Pancreas (tissue), 10 donors: ENCODE measurements around the gene MCRS1. TPM values are rescaled to one million over a fixed set of nuclear protein-coding genes. Genes with fewer than 3 reads are reported as not detected.

Source experiments
- ATAC-seq, 4 donors: fragments of 200-7000 bp; cut with Tn5 transposase; one replicate each; pipeline versions ENCODE4 v1.8.0 to v1.9.1; 2020; ENCODE audit warnings: mild to moderate bottlenecking in 4 of 4, moderate library complexity in 4 of 4
- DNase-seq, 6 donors: peaks; one replicate each; pipeline ENCODE4 v3.0.0-alpha.2; 2020
- FAIRE-seq: peaks from 2 replicates; lab custom pipeline; 2012; peaks lifted over from hg19 to GRCh38; lab: Jason Lieb, UNC
- H3K27ac ChIP-seq, 4 donors: fragments of 200-600 bp; sonication (generic); 1 replicate in 3 of 4; 2 replicates in 1 of 4; pipeline versions ENCODE4 v1.5.0 to v1.8.0; 2020
- H3K27me3 ChIP-seq, 4 donors: fragments of 200-600 bp; one replicate each; pipeline ENCODE4 v1.8.0; 2021
- H3K36me3 ChIP-seq, 3 donors: fragments of 200-600 bp; sonication (generic) in 1 of 3; one replicate each; pipeline versions ENCODE4 v1.5.0 to v1.8.0; 2020 to 2021
- H3K4me1 ChIP-seq, 3 donors: fragments of 200-600 bp; one replicate each; pipeline ENCODE4 v1.8.0; 2021
- H3K4me3 ChIP-seq, 4 donors: fragments of 200-600 bp; sonication (generic) in 2 of 4; one replicate each; pipeline versions ENCODE4 v1.5.0 to v1.8.0; 2020 to 2021
- H3K9me3 ChIP-seq, 4 donors: fragments of 200-600 bp; one replicate each; pipeline ENCODE4 v1.8.0; 2021
- CTCF ChIP-seq, 4 donors: fragments of 200-600 bp; sonication (generic) in 3 of 4; IDR thresholded peaks; one replicate each; pipeline versions ENCODE4 v1.5.0 to v1.8.0; 2021; ENCODE audit warnings: antibody characterized with exemption in 4 of 4
- WGBS, 2 donors: extraction: QIAGEN DNeasy Blood & Tissue Kit; methylation state at CpG; one replicate each; pipeline ENCODE4 v1.1.7; 2013; 5-methylcytosine and 5-hydroxymethylcytosine counted together
- intact Hi-C, 3 donors: fragments of 100-400 bp; cut with DNase I; formaldehyde crosslinking; loops; one replicate each; pipeline versions ENCODE4 v1.11.1 to v1.14.2; 2022
- polyA plus RNA-seq, 2 donors: library from polyadenylated mRNA; stranded (reverse); fragments of 200-250 nt; gene quantifications; one replicate each; pipeline ENCODE4 v1.2.3, GENCODE V29; 2013
- total RNA-seq, 6 donors: library from RNA; stranded (reverse); fragmentation: NEBNext Ultra II Directional in 4 of 6; extraction: Animal tissue kit (Norgen Biotek cat#: 25700) in 4 of 6; gene quantifications; one replicate each; pipeline versions ENCODE4 v1.2.1 to v1.2.4, GENCODE V29; 2021 to 2023
- donor health status: healthy with polysubstance abuse.
- donor health status: DM: no; HTN: no; CAD: no; lungs with moderate emphysema.
- donor health status: DM: no; HTN: no; CAD: no.
- donor health status: control.
- donor health status: control.
- donor health status: Bipolar disorder and iron deficiency.
- donor health status: DM: yes; HTN: yes; CAD: no.
- donor health status: DM: no; HTN: no; CAD: no.
- donor health status: DM: no; HTN: no; CAD: no.
- donor health status: DM: yes; HTN: yes; CAD: no.

The MCRS1 gene
- total and polyA plus RNA-seq, 8 donors: 19.3 to 71.0 (median 25.9) TPM

GRCh38 chr12:49599961-49600360 lies 32.0 kb upstream of the MCRS1 start:
- no peaks in the 10 kb centered on the region for H3K27me3 ChIP-seq
- WGBS, 2 donors: 90 to 91% methylated on average over 8 of the region's 8 CpGs
- H3K4me1 ChIP-seq: no peaks in the 10 kb centered on the region
- intact Hi-C loops: no loop called here
- TF ChIP-seq CTCF (IDR thresholded peaks at IDR 0.05): no peak
- ATAC-seq (no peak), DNase-seq (no peak), FAIRE-seq (no peak)
- no peak overlapping the region for H3K27ac ChIP-seq
- H3K36me3 ChIP-seq: no peaks in the 10 kb centered on the region
- H3K9me3 ChIP-seq: no peaks in the 10 kb centered on the region
- no peak overlapping the region for H3K4me3 ChIP-seq

GRCh38 chr12:49598527-49598926 lies 30.6 kb upstream of the MCRS1 start:
- whole genome bisulfite sequencing, 2 donors: 74 to 84% methylated on average over 10 of the region's 10 CpGs

GRCh38 chr12:49588721-49589516 lies 21.0 kb upstream of the MCRS1 start:
- H3K4me3 ChIP-seq: no peak overlapping the region
- DNase-seq: no peak
- TF ChIP-seq CTCF (IDR thresholded peaks at IDR 0.05): no peak
- peak in 1 of 4 donors; percentile 17 for ATAC-seq
- no peak overlapping the region for H3K27ac ChIP-seq
- no peaks in the 10 kb centered on the region for H3K9me3 ChIP-seq
- H3K36me3 ChIP-seq: no peaks in the 10 kb centered on the region
- no peaks in the 10 kb centered on the region for H3K27me3 ChIP-seq
- H3K4me1 ChIP-seq: no peaks in the 10 kb centered on the region
- 71 to 79% methylated on average over 4 of the region's 4 CpGs for WGBS, 2 donors
- no peak for FAIRE-seq
- intact Hi-C loops: no loop called here

More at GRCh38 chr12:49598527-49598926, 30.6 kb upstream of the MCRS1 start:
- intact Hi-C loops: no loop called here
- Histone ChIP-seq H3K36me3 (no peaks in the 10 kb centered on the region), H3K27ac (no peak overlapping the region), H3K27me3 (no peaks in the 10 kb centered on the region), H3K4me1 (no peaks in the 10 kb centered on the region), H3K9me3 (no peaks in the 10 kb centered on the region), H3K4me3 (no peak overlapping the region)
- FAIRE-seq: no peak
- no peak for DNase-seq
- TF ChIP-seq CTCF (IDR thresholded peaks at IDR 0.05): no peak
- no peak for ATAC-seq

GRCh38 chr12:49588281-49588680 lies 20.3 kb upstream of the MCRS1 start:
- no peak for TF ChIP-seq CTCF (IDR thresholded peaks at IDR 0.05)
- H3K9me3 ChIP-seq: no peaks in the 10 kb centered on the region
- no peak for ATAC-seq
- intact Hi-C loops: no loop called here
- H3K27me3 ChIP-seq: no peaks in the 10 kb centered on the region
- H3K4me1 ChIP-seq: no peaks in the 10 kb centered on the region
- no peak for FAIRE-seq
- no peaks in the 10 kb centered on the region for H3K36me3 ChIP-seq
- 91 to 92% methylated on average over 7 of the region's 7 CpGs for WGBS, 2 donors
- no peak for DNase-seq
- no peak overlapping the region for H3K4me3 ChIP-seq
- no peak overlapping the region for H3K27ac ChIP-seq
